Measurements from ENCODE around the gene MYO9B. TPM values are rescaled to one million over a fixed set of nuclear protein-coding genes. Genes with fewer than 3 reads are reported as not detected.

MYO9B gene
- total RNA-seq, 4 donors from 2014 or later, result 102 to 246 (median 151) TPM

- TF ChIP-seq EP300 (IDR thresholded peaks at IDR 0.05; ENCODE audit: low read depth) (no peak), POLR2A (IDR thresholded peaks at IDR 0.05) (no peak), CTCF (IDR thresholded peaks at IDR 0.05) (no peak), POLR2AphosphoS5 (IDR thresholded peaks at IDR 0.05) (no peak)
- in situ Hi-C loops (cut with MboI; ENCODE audit: low pct_ligation_motif_present in 1 of 4, low pct_unique_long_range_greater_than_20kb in 1 of 4, low sequenced_read_pairs in 3 of 4) (loop anchor here in 1 of 4 donors (25.0 kb wide), 1 partner anchor 287 kb away; no protein-coding TSS in a partner anchor), intact Hi-C loops (cut with DNase I; ENCODE audit: low total_unique reads) (no loop called here)
- Histone ChIP-seq H3K27me3 (no peaks in the 10 kb centered on the region), H3K4me3 (no peak overlapping the region), H3K27ac (peak overlapping the region in 1 of 4 donors; percentile 15), H3K36me3 (no peaks in the 10 kb centered on the region), H3K4me1 (peaks cover 0 to 8% (median 0%) of the 10 kb centered on the region in 4 donors), H3K9me3 (no peaks in the 10 kb centered on the region)
- no peak for DNase-seq
- WGBS, 2 donors (ENCODE audit: low coverage in 1 of 2), result 89 to 100% methylated on average over 1 to 16 of the region's 16 CpGs
Measured at GRCh38 chr19:17048885-17049453, 26.6 kb upstream of the MYO9B start.

DNA sequence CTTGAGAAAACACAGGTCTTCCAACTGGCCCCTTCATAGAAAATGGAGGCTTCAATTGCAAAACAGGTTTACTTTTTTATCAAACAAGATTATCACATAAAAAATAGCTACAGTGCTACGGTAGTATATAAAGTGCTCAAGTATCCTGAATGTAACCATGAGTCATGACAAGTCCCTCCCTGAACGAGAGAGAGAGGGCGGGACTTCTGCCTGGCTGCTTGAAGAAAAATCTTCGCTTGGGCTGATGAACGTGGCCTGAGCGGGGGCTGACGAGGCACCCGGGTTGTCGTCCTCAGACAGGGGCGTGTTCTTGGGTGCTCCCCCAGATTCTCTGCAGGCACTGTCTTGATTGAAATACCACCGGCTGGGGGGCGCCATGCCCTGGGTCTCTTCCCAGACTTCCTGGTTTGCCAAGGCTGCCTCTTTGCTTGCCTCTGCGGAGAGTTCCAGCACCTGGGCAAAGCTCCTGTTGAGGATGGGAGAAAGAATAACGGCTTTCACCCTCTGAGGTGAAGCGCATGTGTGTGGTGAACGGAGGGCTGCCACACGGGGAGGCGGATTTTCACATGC is 25.8 kb upstream of the MYO9B start:
- Histone ChIP-seq H3K36me3 (no peaks in the 10 kb centered on the region), H3K4me1 (peaks cover 0 to 8% (median 0%) of the 10 kb centered on the region in 4 donors), H3K4me3 (no peak overlapping the region), H3K9me3 (no peaks in the 10 kb centered on the region), H3K27ac (peak overlapping the region in 1 of 4 donors; percentile 15), H3K27me3 (no peaks in the 10 kb centered on the region)
- WGBS, 2 donors (ENCODE audit: low coverage in 1 of 2), result 67 to 86% methylated on average over 2 to 18 of the region's 18 CpGs
- intact Hi-C loops (cut with DNase I; ENCODE audit: low total_unique reads), result loop anchor here (10.0 kb wide), 1 partner anchor 275 kb away; no protein-coding TSS in a partner anchor
- no peak for TF ChIP-seq CTCF (IDR thresholded peaks at IDR 0.05)
- no peak for TF ChIP-seq POLR2AphosphoS5 (IDR thresholded peaks at IDR 0.05)
- no peak for TF ChIP-seq EP300 (IDR thresholded peaks at IDR 0.05; ENCODE audit: low read depth)
- TF ChIP-seq POLR2A (IDR thresholded peaks at IDR 0.05), result no peak
- DNase-seq, result peak; percentile 33
- in situ Hi-C loops (cut with MboI; ENCODE audit: low pct_ligation_motif_present in 1 of 4, low pct_unique_long_range_greater_than_20kb in 1 of 4, low sequenced_read_pairs in 3 of 4), result loop anchor here in 3 of 4 donors (10.0 to 25.0 kb wide), 4 partner anchors 238 to 287 kb away; partner anchors contain the start of gene ANKLE1 (in 1 of the 3)

DNA sequence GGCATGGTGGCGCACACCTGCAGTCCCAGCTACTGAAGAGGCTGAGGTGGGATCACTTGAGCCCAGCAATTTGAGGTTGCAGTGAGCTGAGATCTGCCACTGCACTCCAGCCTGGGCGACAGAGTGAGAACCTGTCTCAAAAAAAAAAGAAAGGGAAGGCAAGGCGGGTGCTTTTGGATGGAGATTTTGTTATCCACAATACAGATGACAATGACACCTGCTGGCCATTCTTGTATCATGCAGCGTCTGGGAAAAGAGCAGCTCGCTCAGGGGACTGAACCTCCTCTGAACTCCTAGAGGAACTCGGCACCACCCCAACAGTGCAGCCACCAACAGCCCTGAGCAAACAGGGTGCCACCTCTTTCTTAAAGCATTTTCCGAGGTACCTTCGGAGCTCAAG is 23.1 kb upstream of the MYO9B start:
- H3K9me3 ChIP-seq, result no peaks in the 10 kb centered on the region
- intact Hi-C loops (cut with DNase I; ENCODE audit: low total_unique reads) (loop anchor here (10.0 kb wide), 1 partner anchor 278 kb away; no protein-coding TSS in a partner anchor), in situ Hi-C loops (cut with MboI; ENCODE audit: low pct_ligation_motif_present in 1 of 4, low pct_unique_long_range_greater_than_20kb in 1 of 4, low sequenced_read_pairs in 3 of 4) (loop anchor here in 3 of 4 donors (10.0 to 25.0 kb wide), 3 partner anchors 235 to 288 kb away; partner anchors contain the start of gene ANKLE1 (in 1 of the 3))
- TF ChIP-seq POLR2AphosphoS5 (IDR thresholded peaks at IDR 0.05) (no peak), CTCF (IDR thresholded peaks at IDR 0.05) (peak; percentile 41 to 75 (median 68))
- H3K4me1 ChIP-seq, result peaks cover 0 to 8% (median 0%) of the 10 kb centered on the region in 4 donors
- H3K27ac ChIP-seq, result no peak overlapping the region
- H3K27me3 ChIP-seq, result no peaks in the 10 kb centered on the region
- no peak overlapping the region for H3K4me3 ChIP-seq
- peak; percentile 64 for DNase-seq
- H3K36me3 ChIP-seq, result peaks cover 0 to 1% (median 0%) of the 10 kb centered on the region in 4 donors
- 44 to 47% methylated on average over 6 to 8 of the region's 8 CpGs for WGBS, 2 donors (ENCODE audit: low coverage in 1 of 2)

- in situ Hi-C loops (cut with MboI; ENCODE audit: low pct_ligation_motif_present in 1 of 4, low pct_unique_long_range_greater_than_20kb in 1 of 4, low sequenced_read_pairs in 3 of 4), result loop anchor here in 3 of 4 donors (10.0 to 25.0 kb wide), 3 partner anchors 233 to 290 kb away; partner anchors contain the start of gene ANKLE1 (in 1 of the 3)
- TF ChIP-seq CTCF (IDR thresholded peaks at IDR 0.05) (no peak), POLR2A (IDR thresholded peaks at IDR 0.05) (no peak), POLR2AphosphoS5 (IDR thresholded peaks at IDR 0.05) (no peak), EP300 (IDR thresholded peaks at IDR 0.05; ENCODE audit: low read depth) (no peak)
- no peak overlapping the region for H3K4me3 ChIP-seq
- no peak overlapping the region for H3K27ac ChIP-seq
- H3K27me3 ChIP-seq, result no peaks in the 10 kb centered on the region
- no peak for DNase-seq
- H3K36me3 ChIP-seq, result peaks cover 0 to 20% (median 6%) of the 10 kb centered on the region in 4 donors
- WGBS, 2 donors (ENCODE audit: low coverage in 1 of 2), result 91% methylated on average over 5 of the region's 5 CpGs; no CpG with 5 or more reads in 1 of the 2 donors
- peaks cover 0 to 2% (median 0%) of the 10 kb centered on the region in 4 donors for H3K4me1 ChIP-seq
- intact Hi-C loops (cut with DNase I; ENCODE audit: low total_unique reads), result loop anchor here (10.0 kb wide), 1 partner anchor 280 kb away; no protein-coding TSS in a partner anchor
- no peaks in the 10 kb centered on the region for H3K9me3 ChIP-seq
Measured at GRCh38 chr19:17054746-17055145, 20.8 kb upstream of the MYO9B start.
